Measurements from ENCODE around the gene TTLL7. TPM values are rescaled to one million over a fixed set of nuclear protein-coding genes. Genes with fewer than 3 reads are reported as not detected.

Gene TTLL7
- total RNA-seq, 1 experiment from 2014 or later: 6.6 TPM

GRCh38 chr1:83995649-83996048, 3.3 kb downstream of the TTLL7 start:
- no peak overlapping the region for H2BK15ac ChIP-seq (ENCODE audit: low read depth, low read length)
- H3K36me3 Mint-ChIP-seq (ENCODE audit: insufficient read depth in 1 of 3, low read depth in 3 of 3): no peaks in the 10 kb centered on the region
- no peaks in the 10 kb centered on the region for H3K23me2 ChIP-seq (ENCODE audit: insufficient read length, low read depth, low read length, poor library complexity, severe bottlenecking)
- no peak overlapping the region for H3K27ac ChIP-seq (ENCODE audit: insufficient read length, low read depth, low read length)
- no peak overlapping the region for H2AFZ ChIP-seq (ENCODE audit: low read length)
- H3K4me2 ChIP-seq (ENCODE audit: insufficient read depth, insufficient read length, low read length): no peak overlapping the region
- H3K27ac Mint-ChIP-seq: no peak overlapping the region
- peaks cover 10% of the 10 kb centered on the region; the same call in 1 of the 2 replicates for H3K27me3 ChIP-seq (ENCODE audit: insufficient read depth, low read length)
- H3K9ac ChIP-seq (ENCODE audit: extremely low read depth, insufficient read length, low read length): no peak overlapping the region
- peaks cover 66% of the 10 kb centered on the region for H3K27me3 Mint-ChIP-seq (ENCODE audit: low read depth)
- H2BK120ac ChIP-seq (ENCODE audit: low read depth, low read length, poor library complexity, severe bottlenecking): no peak overlapping the region
- H4K91ac ChIP-seq (ENCODE audit: insufficient read length, low read depth, low read length): no peak overlapping the region
- no peak overlapping the region for H2BK12ac ChIP-seq (ENCODE audit: insufficient read length, low read depth, low read length)
- no CpG with 5 or more reads among the region's 1 CpG for WGBS (ENCODE audit: extremely low coverage, insufficient read length, low lambda C conversion rate)
- no peak for DNase-seq
- no peak overlapping the region for H4K5ac ChIP-seq (ENCODE audit: insufficient read length, low read depth, low read length)
- TF ChIP-seq CTCF (conservative IDR thresholded peaks at IDR 0.05): no peak
- no peaks in the 10 kb centered on the region for H3K4me1 ChIP-seq (ENCODE audit: insufficient read depth, low read length)
- no peaks in the 10 kb centered on the region for H3K9me3 ChIP-seq (ENCODE audit: control insufficient read depth, low read depth, low read length)
- no peak overlapping the region for H3K18ac ChIP-seq (ENCODE audit: insufficient read length, low read depth, low read length)
- H3K56ac ChIP-seq (ENCODE audit: insufficient read length, low read depth, low read length): no peak overlapping the region
- no peak overlapping the region for H3T11ph ChIP-seq (ENCODE audit: low read length)
- no peak overlapping the region for H4K8ac ChIP-seq (replicated peaks; ENCODE audit: insufficient read length, low read depth, low read length)
- H3K4me3 Mint-ChIP-seq: no peak overlapping the region
- no peak overlapping the region for H3K14ac ChIP-seq (ENCODE audit: insufficient read depth, low read length)
- no peaks in the 10 kb centered on the region for H4K20me1 ChIP-seq (ENCODE audit: control insufficient read depth, insufficient read depth, insufficient read length)
- no peaks in the 10 kb centered on the region for H3K79me1 ChIP-seq (ENCODE audit: insufficient read depth, low read depth, low read length, poor library complexity, severe bottlenecking)
- H2BK20ac ChIP-seq (ENCODE audit: low read depth, low read length, poor library complexity, severe bottlenecking): no peak overlapping the region
- no peaks in the 10 kb centered on the region for H3K9me3 Mint-ChIP-seq
- H3K23ac ChIP-seq (ENCODE audit: insufficient read length, low read depth, low read length): no peak overlapping the region
- no peaks in the 10 kb centered on the region for H3K79me2 ChIP-seq (ENCODE audit: insufficient read depth, low read length)
- H2BK5ac ChIP-seq (ENCODE audit: insufficient read length, low read length): no peak overlapping the region
- peaks cover 10% of the 10 kb centered on the region in 2 experiments for H3K4me1 Mint-ChIP-seq
- H3K4ac ChIP-seq (ENCODE audit: low read depth, low read length): no peak overlapping the region
- no peak overlapping the region for H2AK5ac ChIP-seq (ENCODE audit: insufficient read length, low read length)
